Renal cortex interstitium (tissue), 11 donors: ENCODE results near the gene CDH26. TPM values are rescaled to one million over a fixed set of nuclear protein-coding genes. Genes with fewer than 3 reads are reported as not detected.

Experiments
- DNase-seq, 11 donors: peaks; one replicate each; pipeline ENCODE4 v3.0.0-alpha.2; 2013; ENCODE audit warnings: low read depth in 9 of 11, low spot score in 4 of 11; ENCODE audit errors: extremely low read depth in 1 of 11
- polyA plus RNA-seq, 3 donors: library from polyadenylated mRNA; unstranded; fragments of 120-200 nt; gene quantifications; one replicate each; pipeline ENCODE4 v1.2.1, GENCODE V29; 2013; ENCODE audit not compliant: insufficient read length in 3 of 3

CDH26 gene
- polyA plus RNA-seq, 3 donors, result 0.75 to 0.98 (median 0.87) TPM

DNA sequence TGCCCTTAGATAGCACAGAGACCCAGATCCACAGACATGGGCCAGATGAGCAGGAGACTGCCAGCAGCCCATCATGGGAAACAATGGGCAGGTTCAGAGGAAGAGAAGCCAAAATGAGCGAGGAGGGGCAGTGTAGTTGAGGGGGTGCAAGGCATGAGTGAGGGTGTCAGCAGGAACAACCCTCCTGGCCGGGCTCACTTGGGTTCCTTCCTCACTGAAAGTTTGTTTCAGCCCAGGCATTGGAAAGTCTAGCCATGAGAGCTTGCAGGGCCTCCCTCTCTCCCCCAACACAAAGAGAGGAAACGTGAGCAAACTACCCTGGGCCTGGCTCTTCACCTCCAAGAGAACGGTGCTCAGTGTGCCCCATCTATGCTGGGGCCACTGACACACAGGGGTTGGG is 48.0 kb downstream of the CDH26 start:
- DNase-seq, result no peak

DNA sequence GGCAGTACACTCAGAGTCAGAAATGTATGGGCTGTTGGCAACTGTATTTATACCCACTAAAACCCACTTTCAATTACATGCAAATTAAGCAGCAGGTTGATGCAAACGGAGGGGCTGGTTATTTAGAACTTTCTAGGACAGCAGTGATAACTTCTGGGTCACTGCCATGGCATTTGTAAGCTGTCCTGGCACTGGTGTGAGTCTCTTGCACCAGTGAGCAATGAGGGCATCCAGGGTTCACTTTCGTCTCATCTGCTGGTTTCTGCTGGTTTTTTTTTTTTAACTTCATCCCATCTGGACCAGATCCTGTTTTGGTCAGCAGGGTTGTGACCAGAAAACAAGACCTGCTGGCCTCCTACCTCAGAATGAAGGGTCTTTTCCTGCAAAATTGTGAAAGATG is 49.2 kb downstream of the CDH26 start:
- no peak for DNase-seq

DNA sequence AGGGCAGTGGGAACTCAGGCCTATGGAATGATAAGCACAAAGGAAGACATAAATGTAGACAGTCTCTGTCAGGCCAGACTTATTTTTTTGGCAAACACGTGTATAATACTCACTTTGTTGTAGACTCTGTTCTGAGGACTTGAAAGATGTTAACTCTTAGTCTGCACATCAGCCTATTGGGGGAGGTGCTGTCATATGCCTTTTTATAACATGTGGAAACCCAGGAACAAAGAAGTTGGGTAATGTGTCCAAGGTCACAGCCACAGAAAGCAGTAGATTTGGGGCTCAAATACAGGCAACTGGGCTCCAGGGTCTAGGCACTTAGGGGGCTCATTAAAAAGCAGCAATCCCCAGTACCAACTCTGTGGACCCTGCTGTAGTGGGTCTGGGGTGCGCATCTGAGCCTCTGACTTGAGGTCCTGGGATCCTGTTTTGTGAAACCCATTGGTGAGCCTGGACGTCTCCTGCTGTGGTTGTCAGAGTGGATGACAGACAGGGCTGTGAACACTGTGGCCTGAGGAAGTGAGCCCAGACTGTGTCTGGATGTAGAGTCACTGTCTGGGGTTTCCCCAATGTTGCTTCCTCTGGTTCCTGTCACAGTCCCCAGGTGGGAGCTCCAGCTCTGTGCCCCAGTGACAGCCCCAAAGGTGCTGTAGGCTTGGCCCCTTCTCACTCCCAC is 50.0 kb downstream of the CDH26 start:
- no peak for DNase-seq

DNA sequence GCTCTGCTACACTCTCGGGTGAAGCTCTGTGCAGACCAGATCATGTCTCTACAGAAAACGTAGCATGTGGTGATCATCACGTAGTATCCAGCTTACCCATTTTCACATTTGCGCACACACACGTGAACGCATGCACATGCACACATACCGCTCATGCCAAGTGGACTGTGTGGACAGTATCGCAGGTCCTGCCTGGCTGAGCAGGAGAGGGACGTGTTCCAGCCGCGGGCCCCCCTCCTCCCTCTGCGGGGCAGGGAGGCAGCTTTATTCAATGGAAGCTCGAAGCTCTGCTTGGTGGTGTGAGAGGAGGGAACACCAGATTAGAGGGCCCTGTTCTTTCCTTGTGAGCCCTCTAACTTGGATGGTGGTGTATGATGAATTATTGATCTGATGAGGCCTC is 51.1 kb downstream of the CDH26 start:
- no peak for DNase-seq

DNA sequence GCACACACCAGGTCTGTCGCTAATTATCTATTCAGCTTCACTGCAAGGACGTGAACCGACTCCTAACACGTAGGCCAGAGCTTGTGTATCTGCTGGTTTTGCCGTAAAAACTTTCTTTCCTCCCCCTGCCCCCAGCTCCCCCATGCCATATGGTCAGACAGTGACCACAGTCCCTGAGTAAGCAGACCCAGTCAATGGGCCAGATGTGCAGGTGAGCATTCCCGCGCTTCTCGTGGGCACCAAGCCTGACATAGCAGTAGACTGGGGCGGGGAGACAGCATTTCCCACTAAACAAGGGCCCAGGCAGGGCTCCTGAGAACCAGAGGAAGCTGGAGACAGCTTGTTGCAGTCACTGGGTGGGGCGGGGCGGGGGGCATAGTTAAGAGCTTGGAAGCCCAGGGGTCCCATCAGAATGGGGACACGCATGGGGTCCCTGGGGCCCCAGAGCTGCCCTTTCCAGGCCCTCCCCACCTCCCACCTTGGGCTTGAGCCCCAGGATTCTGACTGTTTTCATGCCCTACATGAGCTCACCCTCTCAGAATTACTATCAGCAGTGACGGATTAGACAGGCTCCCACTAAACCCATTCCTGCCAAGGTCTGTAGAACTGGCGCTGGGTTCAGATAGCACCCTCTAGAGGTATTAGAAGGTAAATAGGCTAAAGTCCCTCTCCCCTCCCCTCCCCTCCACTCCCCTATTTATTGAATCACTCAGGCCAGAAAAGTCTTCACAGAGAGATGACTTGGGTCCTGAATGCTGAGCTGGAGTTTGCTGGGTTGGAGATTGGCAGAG is 51.8 kb downstream of the CDH26 start:
- DNase-seq, result no peak

DNA sequence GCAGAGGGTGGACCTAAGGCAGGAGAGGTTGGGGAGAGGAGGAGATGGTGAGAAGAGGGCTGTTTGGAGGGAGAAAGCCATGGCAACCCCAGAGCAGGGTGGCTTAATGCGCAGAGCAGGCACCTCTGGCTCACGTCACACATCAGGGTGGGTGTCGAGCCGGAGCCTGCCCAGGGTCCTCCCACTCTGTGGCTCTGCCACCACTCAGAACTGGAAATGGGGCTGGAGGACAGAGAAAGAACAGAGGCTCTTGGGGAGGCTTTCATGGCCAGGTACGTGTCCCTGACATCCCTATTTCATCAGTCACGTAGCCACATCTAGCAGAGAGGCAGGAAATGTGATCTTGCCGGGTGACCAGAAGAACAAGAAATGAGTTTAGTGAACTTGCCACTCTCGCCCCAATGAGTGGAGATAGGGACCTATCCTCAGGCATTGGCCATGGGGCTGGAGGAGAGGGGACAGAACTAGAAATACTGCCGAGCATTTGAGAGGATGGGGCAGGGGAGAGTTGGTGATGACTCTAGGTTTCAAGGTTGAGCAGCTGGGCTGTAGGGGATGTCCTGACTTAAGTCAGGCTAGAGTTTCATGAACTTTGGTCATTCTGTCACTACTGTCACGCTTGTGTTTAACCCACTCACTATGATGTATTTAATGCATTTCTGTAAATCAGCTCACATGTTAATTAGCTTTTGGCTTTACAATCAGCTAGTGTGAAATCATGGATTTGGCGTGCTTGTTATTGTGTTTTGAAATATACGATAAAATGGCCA is 52.7 kb downstream of the CDH26 start:
- no peak for DNase-seq

DNA sequence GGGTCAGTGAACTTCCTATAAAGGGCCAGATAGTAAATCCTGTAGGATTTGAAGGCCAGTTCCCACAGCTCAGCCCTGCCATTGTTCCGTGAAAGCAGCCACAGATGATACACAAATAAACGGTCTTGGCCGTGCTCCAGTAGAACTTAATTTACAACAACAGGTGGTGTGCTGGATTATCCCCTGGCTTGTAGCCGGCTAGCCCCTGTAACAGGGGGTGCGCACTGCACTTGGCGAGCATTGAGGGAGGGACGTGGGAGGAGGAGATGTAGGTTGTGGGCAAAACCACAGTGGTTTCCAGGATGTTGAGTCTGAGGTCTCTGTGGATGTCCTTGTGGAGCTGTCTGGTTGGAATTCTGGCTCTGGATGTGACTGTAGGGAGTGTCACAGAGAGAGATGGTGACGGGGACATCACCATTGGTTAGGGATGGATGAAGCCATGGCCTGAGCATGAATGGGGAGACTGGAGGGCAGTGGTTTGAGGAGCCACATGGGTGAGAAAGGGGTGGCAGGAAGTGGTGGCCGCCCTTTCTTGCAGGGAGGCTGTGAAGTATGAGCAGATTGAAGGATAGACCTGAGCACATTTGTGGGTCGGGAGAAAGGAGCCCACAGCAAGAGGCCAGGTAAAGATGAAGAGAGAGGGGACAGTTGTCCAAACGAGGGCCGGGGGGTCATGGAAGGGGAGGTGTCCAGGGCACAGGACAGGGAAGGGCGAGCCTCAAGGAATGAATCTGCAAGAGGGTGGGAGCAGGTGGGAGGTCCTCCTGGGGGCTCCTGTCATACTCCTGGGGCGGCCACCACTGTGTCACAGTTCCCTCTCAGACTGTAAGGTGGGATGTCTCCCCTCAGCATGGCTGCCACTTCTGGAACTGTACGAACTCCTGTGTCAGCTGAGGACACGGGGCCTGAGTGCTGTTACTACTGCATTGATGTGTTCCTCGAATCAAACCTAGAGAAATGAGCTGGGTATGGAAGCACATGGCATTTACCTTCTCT is 53.6 kb downstream of the CDH26 start:
- no peak for DNase-seq

DNA sequence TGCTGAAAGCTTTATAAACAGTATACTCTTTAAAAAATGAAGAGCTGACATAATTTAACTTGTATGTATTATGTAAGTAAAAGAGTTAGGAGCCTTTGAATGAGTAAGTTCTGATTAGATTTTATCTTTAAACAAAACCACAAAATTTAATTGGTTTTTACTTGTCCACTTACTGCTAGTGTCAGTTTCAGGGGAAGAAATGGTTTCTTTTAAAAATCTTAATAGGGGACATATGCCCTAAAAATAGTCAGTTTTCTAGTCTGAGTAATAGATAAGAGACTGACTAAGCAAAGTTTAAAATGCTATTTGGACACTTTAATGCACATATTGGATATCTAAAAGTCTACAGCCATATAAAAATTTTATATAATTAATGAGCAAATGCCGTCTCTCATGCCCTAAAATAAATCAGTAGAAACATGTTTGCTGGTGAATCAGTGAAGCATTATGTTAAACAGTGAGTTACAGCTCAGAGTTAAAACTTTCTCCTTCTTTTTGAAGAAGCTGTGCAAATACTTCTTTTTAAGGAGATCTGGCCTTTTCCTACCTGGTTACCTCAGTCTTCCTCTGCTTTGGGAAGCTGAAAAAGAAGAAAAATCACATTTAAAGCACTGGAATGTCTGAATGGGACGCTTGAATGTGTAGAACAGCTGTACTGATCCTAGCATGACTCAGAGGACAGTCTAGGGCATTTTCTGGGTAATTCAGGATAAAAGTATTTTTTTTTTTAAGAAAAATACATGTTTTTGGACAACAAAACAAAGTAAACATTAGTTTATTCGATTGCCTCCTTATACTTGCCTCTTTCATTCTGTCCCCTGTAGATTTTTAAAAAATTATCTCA is 55.3 kb downstream of the CDH26 start:
- no peak for DNase-seq

DNA sequence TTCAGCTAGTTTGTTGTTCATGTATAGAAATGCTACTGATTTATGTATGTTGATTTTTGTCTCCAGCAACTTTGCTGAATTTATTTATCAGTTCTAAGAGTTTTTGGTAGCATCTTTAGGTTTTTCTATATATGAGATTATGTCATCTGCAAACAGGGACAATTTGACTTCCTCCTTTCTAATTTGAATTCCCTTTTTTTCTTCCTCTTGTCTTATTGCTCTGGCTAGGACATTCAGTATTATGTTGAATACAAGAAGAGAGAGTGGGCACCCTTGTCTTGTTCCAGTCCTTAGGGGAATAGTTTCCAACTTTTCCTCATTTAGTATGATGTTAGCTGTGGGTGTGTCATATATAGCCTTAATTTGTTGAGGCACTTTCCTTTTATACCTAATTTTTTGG is 58.2 kb downstream of the CDH26 start:
- no peak for DNase-seq

DNA sequence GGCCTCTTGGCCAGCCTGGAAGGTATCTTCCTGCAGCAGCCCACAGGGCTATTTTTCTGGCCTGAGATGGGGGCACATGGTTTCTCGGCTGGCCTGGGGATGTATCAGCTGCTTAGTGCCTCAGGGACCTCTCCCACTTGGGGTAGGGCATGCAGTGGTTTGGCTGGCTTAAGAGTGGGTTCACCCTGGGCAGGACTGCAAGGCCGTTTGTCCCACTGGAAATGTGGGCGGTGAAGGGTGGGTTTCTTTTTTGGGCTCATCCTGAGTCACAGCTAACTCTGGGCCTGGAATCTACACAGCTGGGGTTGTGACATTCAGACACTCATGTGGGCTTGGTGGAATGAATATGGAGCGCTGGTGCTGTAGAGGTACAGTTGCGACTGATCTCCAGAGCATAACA is 62.0 kb downstream of the CDH26 start:
- DNase-seq, result no peak

DNA sequence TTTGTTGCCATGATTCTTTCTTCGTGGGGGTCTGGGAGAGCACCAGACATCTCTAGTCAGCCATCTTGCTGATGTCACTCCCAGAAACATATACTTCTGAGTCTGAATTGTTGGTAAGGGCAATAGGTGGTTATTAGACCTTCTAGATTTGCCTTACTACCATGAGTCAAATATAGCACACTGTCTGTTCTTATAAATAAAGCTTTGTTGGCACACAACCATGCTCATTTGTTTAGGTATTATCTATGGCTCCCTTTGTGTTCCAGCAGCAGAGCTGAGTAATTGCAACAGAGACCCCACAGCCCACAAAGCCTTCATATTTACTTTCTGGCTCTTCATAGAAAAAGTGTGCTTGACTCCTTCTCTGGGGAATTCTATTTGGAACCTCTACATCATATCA is 62.9 kb downstream of the CDH26 start:
- DNase-seq, result no peak

DNA sequence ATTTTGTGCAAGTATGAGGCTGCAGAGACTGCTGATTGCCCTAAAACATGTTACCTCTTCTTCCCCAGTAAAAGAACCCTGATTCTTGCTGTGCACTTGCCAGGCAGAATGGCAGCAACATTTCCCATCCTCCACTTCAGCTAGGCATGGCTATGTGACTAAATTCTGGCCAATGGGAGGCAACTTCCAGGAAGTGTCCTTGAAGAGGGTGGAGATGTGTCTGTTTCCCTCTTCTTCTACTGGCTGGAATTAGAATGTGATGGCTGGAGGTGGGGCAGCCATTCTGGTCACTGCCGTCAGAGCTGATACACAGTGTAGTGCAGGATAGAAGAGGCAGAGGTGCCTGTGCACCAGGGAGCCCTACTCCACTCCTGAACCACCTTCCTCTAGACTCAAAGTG is 64.6 kb downstream of the CDH26 start:
- no peak for DNase-seq

DNA sequence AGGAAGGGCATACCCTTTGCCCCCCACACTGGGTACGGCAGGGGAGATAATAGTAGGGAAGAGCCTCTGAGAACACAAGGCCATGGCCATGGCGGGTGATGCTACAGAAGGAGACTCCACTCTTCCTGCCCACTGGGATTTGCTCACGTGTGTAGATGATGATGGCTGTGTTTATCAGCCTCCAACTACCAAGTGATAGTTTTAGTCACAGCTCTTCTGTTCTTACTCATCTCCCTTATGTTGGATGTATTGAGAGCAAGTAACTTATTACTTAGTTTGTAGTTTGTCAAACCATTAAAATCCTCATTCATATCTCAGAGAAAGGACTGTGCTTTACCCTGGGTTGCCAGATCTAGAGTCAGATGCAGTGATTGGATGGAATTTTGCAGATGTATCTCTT is 66.0 kb downstream of the CDH26 start:
- no peak for DNase-seq

DNA sequence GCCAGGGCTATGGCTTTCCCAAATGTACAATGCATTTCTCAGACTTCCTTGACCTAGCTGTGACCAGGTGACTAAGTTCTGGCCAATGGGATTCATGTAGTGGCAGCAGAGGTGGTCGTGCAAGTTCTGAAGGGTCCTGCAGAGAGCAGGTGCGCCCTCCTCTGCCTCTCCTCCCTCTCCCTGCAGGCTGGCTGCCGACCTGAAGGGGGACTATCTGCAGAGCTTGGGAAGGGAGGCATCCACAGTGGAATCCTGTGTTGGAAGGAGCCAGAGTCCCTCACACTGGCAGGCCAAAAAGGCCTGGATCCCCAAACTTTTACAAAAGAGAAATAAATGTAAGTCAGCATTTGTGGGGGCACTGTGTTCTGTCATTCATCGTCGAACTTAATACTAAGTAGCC is 66.6 kb downstream of the CDH26 start:
- DNase-seq, result no peak

DNA sequence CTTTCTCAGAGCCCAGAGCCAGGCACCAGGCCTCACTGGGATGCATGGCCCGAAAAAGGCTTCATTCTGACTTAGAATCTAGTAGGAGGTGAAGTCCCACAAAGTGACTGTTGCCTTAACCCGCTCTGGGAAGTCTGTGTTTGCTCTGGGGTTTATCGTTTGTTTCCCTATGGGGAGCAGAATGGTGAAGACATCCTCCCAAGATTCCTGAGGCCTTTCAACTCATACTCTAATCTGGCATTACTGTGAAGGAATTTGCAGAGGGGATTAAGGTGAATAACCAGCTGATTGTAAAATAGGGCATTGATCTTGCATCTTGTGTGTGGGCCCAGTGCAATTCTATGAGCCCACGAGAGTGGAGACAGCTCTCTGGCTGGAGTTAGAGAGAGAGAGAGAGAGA is 67.8 kb downstream of the CDH26 start:
- no peak for DNase-seq

DNA sequence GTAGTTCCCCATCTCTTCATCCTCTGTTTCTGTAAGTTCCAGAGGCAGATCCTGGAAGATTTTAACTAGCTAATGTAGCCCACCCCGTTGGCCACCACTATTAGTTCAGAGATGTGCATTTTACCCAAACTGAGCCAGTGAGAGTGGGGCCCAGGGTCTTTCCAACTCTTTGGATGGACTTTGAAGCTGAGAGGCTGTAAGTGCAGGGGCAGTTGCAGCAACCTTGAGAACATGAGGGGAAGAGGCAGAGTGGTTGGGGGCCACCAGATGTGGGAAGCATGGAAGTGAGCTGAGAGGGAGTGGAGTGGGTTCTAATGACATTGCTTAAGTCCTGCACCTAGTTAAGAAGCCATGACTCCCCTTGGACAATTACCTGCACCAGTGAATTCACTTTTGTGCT is 72.2 kb downstream of the CDH26 start:
- DNase-seq, result no peak

DNA sequence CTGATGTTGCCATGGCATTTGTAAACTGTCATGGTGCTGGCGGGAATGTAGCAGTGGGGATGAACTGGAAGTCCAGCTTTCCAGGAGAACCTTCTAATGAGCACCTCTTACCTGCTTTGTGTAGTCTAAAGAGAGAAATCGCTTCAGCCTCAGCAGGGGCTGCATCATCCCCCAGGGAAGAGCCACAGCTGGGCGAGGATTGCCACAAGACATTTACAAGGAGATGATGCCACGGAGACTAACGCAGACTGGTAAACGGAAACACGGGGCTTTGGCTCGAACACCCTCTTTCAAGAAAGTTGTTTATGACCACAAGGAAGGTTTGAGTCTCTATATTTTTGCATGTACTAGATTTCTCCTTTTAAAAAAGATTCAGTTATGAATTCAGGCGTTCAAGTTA is 72.9 kb downstream of the CDH26 start:
- DNase-seq, result no peak
